GM18909 (cell line): ENCODE results near the gene BLVRA.
A peak's percentile ranks its signal among the peaks of the same experiment; 100 is the strongest.
"Not testable (repeated sequence)": the region's sequence is repeated elsewhere in the genome, so short reads cannot be mapped to it uniquely, and the experiment has no call there.

ENCODE experiments used
- ATAC-seq: cut with Tn5 transposase; IDR thresholded peaks from one replicate; pipeline ENCODE4 v1.9.1; 2021; ENCODE audit warnings: mild to moderate bottlenecking; ENCODE audit not compliant: unreplicated experiment, poor library complexity

BLVRA gene

GRCh38 chr7:43768201-43768886, 9.9 kb downstream of the BLVRA start:
- ATAC-seq = no peak

GRCh38 chr7:43768887-43769272, 10.4 kb downstream of the BLVRA start:
- ATAC-seq = no peak

- ATAC-seq = no peak
Observed at GRCh38 chr7:43769281-43769680, 10.8 kb downstream of the BLVRA start.

DNA sequence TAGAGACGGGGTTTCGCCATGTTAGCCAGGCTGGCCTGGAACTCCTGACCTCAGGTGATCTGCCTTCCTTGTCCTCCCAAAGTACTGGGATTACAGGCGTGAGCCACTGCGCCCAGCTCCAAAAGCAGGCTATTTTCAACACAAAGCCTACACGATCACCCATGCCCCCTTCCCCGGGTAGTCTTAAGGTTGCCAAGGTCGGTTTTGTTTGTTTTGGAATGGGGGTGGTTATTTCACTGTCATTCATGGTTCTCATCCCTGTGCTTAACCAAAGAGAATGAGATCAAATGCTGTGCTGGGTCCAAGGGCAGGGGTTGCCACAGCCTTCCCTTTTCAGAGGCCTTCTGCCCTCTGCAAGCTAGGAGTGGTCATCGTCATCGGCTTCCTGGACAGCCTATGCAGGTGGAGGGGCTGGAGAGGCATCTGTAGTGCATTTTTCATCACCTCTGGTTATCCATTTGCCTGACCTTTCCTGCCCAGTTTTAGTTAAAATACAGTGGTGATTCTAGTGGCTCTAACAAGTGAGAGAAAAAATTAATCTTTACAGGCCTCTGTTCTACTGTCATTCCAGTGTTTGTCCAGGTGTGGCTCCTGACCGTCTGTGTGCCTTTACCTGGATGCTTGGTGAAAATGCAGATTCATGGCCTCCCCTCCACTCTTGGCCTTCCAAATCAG, 11.4 kb downstream of the BLVRA start:
- ATAC-seq = no peak

DNA sequence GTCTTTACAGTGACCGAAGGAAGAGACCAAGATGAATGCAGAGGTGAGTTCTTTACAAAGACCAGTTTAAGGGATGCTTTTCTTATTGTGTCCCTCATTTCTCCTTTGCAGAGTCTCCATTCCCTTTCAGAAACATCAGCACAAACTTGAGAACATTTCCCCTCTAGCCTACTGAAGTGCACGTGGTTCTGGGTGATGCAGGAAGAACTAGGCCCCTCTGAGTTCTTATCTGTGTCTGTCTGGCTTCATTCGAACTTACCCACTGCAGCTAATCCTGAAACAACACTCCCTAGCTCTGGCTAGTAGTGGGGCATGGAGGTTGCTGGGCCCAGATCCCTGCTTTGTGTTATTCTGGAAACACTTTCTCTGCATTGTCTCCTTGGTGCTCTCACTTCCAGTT, 12.6 kb downstream of the BLVRA start:
- no peak for ATAC-seq

DNA sequence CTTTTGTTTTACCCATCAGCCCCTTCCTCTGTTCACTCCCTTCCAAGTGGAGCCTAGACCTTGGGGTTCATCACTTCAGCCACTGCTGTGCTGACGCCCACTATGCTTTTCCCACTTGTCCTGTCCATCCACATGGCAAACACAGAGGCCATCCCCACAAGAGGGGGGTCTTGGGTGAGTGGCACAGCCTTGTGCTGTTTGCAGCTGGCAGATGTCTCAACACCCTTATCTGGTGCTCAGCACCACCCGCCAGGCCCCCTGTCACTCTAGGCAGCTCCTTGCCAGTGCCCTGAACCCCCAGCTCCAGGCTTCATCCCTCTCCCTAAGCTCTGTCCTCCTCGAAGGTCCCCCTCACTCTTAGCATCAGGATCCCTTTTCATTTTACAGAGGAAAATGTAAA, 13.1 kb downstream of the BLVRA start:
- no peak for ATAC-seq

- ATAC-seq = not testable (repeated sequence)
Observed at GRCh38 chr7:43773268-43773667, 14.8 kb downstream of the BLVRA start.

- not testable (repeated sequence) for ATAC-seq
Observed at GRCh38 chr7:43775255-43775654, 16.8 kb downstream of the BLVRA start.

DNA sequence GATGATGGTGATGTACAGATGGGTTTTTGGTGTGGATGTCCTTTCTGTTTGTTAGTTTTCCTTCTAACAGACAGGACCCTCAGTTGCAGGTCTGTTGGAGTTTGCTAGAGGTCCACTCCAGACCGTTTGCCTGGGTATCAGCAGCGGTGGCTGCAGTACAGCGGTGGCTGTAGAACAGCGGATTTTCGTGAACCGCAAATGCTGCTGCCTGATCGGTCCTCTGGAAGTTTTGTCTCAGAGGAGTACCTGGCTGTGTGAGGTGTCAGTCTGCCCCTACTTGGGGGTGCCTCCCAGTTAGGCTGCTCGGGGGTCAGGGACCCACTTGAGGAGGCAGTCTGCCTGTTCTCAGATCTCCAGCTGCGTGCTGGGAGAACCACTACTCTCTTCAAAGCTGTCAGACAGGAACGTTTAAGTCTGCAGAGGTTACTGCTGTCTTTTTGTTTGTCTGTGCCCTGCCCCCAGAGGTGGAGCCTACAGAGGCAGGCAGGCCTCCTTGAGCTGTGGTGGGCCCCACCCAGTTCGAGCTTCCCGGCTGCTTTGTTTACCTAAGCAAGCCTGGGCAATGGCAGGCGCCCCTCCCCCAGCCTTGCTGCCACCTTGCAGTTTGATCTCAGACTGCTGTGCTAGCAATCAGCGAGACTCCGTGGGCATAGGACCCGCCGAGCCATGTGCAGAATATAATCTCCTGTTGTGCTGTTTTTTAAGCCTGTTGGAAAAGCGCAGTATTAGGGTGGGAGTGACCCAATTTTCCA, 20.0 kb downstream of the BLVRA start:
- ATAC-seq = not testable (repeated sequence)

- ATAC-seq = no peak
Observed at GRCh38 chr7:43779045-43779812, 20.7 kb downstream of the BLVRA start.

GRCh38 chr7:43781726-43782607, 23.5 kb downstream of the BLVRA start:
- no peak for ATAC-seq

- no peak for ATAC-seq
Observed at GRCh38 chr7:43782768-43783555, 24.5 kb downstream of the BLVRA start.

DNA sequence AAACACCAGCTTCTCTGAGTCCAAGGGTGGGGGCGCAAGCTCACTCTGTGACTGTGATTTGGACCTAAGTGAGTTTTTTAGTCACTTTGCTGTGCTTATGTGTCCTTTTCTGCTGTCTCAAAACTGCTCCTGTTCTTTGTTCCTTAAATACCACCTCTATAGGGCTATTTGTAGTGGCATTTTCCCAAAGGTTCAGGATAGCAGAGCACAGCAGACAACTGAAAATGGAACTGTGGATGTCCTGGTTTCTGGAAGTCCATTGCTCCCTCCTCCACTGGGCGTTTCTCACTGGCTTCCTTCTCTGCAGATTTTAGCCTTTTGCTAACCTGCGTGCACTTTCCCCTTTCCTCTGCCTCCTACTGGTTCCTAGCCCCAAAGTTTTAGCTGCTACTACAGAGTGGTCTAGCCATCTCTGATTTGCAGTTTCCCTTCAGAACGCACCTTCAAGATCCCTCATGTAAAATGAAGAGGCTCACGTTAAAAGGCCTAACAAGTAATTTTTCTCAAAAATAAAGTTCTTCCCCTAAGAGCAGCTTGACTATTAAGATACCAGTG, 25.6 kb downstream of the BLVRA start:
- ATAC-seq = no peak

- ATAC-seq = peak; percentile 98
Observed at GRCh38 chr7:43784585-43785087, 26.2 kb downstream of the BLVRA start.

- ATAC-seq = no peak
Observed at GRCh38 chr7:43785420-43785819, 26.9 kb downstream of the BLVRA start.

DNA sequence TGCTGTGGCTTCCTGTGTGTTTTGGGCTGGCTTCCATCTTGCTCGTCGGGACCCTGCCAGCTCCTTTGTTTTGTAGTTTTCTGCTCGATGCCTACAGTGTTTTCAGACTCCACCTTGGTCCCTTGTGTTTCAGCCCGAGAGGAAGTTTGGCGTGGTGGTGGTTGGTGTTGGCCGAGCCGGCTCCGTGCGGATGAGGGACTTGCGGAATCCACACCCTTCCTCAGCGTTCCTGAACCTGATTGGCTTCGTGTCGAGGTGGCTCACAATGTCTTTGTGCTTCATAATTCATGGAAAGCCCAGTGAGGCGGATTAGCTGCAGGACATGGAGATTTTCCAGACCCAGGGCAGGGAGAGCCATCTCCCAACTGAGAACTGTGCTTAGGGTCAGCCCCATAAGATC, 29.3 kb downstream of the BLVRA start:
- no peak for ATAC-seq

- ATAC-seq = no peak
Observed at GRCh38 chr7:43790006-43790405, 31.5 kb downstream of the BLVRA start.

DNA sequence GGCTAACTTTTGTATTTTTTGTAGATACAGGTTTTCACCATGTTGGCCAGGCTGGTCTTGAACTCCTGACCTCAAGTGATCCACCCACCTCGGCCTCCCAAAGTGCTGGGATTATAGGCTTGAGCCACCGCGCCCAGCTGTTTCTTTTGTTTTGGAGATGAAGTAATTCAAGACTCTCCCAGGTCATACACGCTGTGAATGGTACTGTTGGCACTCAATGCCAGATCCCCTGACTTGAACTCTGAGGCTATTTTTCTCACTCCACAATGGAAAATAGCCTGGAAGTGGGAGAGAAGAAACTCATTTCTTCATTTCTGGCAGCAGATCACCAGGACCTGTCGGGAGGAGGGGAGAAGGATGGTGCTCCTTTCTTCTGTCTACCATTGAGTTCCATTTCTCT, 32.4 kb downstream of the BLVRA start:
- no peak for ATAC-seq
